Measurements from ENCODE around the gene MOXD1. TPM values are rescaled to one million over a fixed set of nuclear protein-coding genes. Genes with fewer than 3 reads are reported as not detected.
A peak's percentile ranks its signal among the peaks of the same experiment; 100 is the strongest.

The MOXD1 gene
- total and polyA plus RNA-seq, 7 experiments from 2014 or later = not detected

DNA sequence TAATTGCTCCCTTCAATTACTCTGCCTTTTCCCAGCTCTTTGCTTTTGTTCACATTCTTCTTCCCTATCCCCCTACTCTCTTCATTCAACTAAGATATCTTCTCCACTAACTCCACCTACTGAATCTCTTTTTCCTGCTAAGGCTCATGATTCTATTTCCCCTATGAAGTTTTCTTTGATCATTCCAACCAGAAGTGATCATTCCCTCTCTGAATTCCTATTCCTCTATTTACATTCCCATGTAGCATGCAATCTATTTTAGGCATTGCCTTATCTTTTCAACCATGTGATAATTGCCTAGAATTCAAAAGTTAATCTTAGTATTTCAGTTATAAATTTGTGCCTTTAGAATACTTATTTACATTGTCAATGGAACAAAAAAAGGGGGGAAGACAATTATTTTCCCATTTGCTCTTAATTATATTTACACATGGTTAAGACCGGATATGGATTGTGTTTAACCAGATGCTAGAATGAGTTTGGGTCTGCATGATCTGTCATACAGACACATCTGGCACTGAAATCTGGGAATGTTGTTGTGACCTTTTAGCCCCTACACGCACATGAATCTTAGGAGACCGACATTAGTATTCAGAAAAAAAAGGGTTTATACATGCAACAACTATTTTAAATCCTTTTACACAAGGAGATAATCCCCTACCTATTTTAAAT lies 20.8 kb downstream of the MOXD1 start:
- CTCF ChIA-PET = no interaction called here
- H3K4me3 Mint-ChIP-seq = no peak overlapping the region
- no peaks in the 10 kb centered on the region for H3K36me3 Mint-ChIP-seq
- no peaks in the 10 kb centered on the region for H3K4me1 Mint-ChIP-seq
- DNase-seq (no peak), ATAC-seq (no peak)
- no peak overlapping the region for H3K4me3 ChIP-seq (ENCODE audit: low read length)
- H3K27ac Mint-ChIP-seq = no peak overlapping the region
- H3K9me3 ChIP-seq (ENCODE audit: control insufficient read depth in 2 of 3, low read length in 3 of 3) = no peaks in the 10 kb centered on the region
- H3K27me3 Mint-ChIP-seq = peaks cover 27 to 40% (median 34%) of the 10 kb centered on the region in 5 donors
- POLR2A ChIA-PET = no interaction called here
- H3K4me1 ChIP-seq (ENCODE audit: control insufficient read depth in 2 of 2, insufficient read depth in 2 of 2, low read length in 2 of 2) = no peaks in the 10 kb centered on the region
- intact Hi-C loops (cut with micrococcal nuclease) = no loop called here
- no peaks in the 10 kb centered on the region for H3K36me3 ChIP-seq (ENCODE audit: control insufficient read depth in 2 of 3, insufficient read depth in 3 of 3, low read length in 3 of 3)
- H3K27me3 ChIP-seq (ENCODE audit: control insufficient read depth in 2 of 2, insufficient read depth in 2 of 2, low read length in 2 of 2) = no peaks in the 10 kb centered on the region
- peaks cover 0 to 5% (median 0%) of the 10 kb centered on the region in 11 donors for H3K9me3 Mint-ChIP-seq
- H3K27ac ChIP-seq (ENCODE audit: low read depth, low read length) = no peak overlapping the region

GRCh38 chr6:132369526-132369925 lies 31.7 kb downstream of the MOXD1 start:
- Histone ChIP-seq H3K4me1 (ENCODE audit: control insufficient read depth in 2 of 2, insufficient read depth in 2 of 2, low read length in 2 of 2) (no peaks in the 10 kb centered on the region), H3K36me3 (ENCODE audit: control insufficient read depth in 2 of 3, insufficient read depth in 3 of 3, low read length in 3 of 3) (no peaks in the 10 kb centered on the region), H3K27me3 (ENCODE audit: control insufficient read depth in 2 of 2, insufficient read depth in 2 of 2, low read length in 2 of 2) (no peaks in the 10 kb centered on the region), H3K4me3 (ENCODE audit: low read length) (no peak overlapping the region), H3K9me3 (ENCODE audit: control insufficient read depth in 2 of 3, low read length in 3 of 3) (no peaks in the 10 kb centered on the region), H3K27ac (ENCODE audit: low read depth, low read length) (no peak overlapping the region)
- Mint-ChIP-seq H3K27ac (no peak overlapping the region), H3K36me3 (no peaks in the 10 kb centered on the region), H3K27me3 (peaks cover 15 to 35% (median 25%) of the 10 kb centered on the region in 5 donors), H3K4me3 (no peak overlapping the region), H3K9me3 (peaks cover 0 to under 1% (median 0%) of the 10 kb centered on the region in 11 donors), H3K4me1 (peaks cover 0 to 6% (median 0%) of the 10 kb centered on the region in 7 donors)
- CTCF ChIA-PET = no interaction called here
- ATAC-seq (no peak), DNase-seq (no peak)
- intact Hi-C loops (cut with micrococcal nuclease) = no loop called here
- POLR2A ChIA-PET = no interaction called here

- no peaks in the 10 kb centered on the region for H3K9me3 Mint-ChIP-seq
- ChIA-PET CTCF (no interaction called here), POLR2A (no interaction called here)
- no peak overlapping the region for H3K4me3 ChIP-seq (ENCODE audit: low read length)
- H3K27me3 Mint-ChIP-seq = peaks cover 15 to 35% (median 25%) of the 10 kb centered on the region in 5 donors
- H3K4me1 Mint-ChIP-seq = peaks cover 0 to 6% (median 0%) of the 10 kb centered on the region in 7 donors
- H3K27me3 ChIP-seq (ENCODE audit: control insufficient read depth in 2 of 2, insufficient read depth in 2 of 2, low read length in 2 of 2) = no peaks in the 10 kb centered on the region
- no peak overlapping the region for H3K4me3 Mint-ChIP-seq
- no peak overlapping the region for H3K27ac ChIP-seq (ENCODE audit: low read depth, low read length)
- intact Hi-C loops (cut with micrococcal nuclease) = no loop called here
- H3K27ac Mint-ChIP-seq = peak overlapping the region in 1 of 9 donors; percentile 43
- H3K36me3 ChIP-seq (ENCODE audit: control insufficient read depth in 2 of 3, insufficient read depth in 3 of 3, low read length in 3 of 3) = no peaks in the 10 kb centered on the region
- H3K4me1 ChIP-seq (ENCODE audit: control insufficient read depth in 2 of 2, insufficient read depth in 2 of 2, low read length in 2 of 2) = no peaks in the 10 kb centered on the region
- no peaks in the 10 kb centered on the region for H3K9me3 ChIP-seq (ENCODE audit: control insufficient read depth in 2 of 3, low read length in 3 of 3)
- ATAC-seq = no peak
- DNase-seq = no peak
- no peaks in the 10 kb centered on the region for H3K36me3 Mint-ChIP-seq
These were observed 32.3 kb downstream of the MOXD1 start for GRCh38 chr6:132368916-132369481.

- intact Hi-C loops (cut with micrococcal nuclease) = no loop called here
- Histone ChIP-seq H3K27me3 (ENCODE audit: control insufficient read depth in 2 of 2, insufficient read depth in 2 of 2, low read length in 2 of 2) (no peaks in the 10 kb centered on the region), H3K4me3 (ENCODE audit: low read length) (no peak overlapping the region), H3K27ac (ENCODE audit: low read depth, low read length) (no peak overlapping the region), H3K36me3 (ENCODE audit: control insufficient read depth in 2 of 3, insufficient read depth in 3 of 3, low read length in 3 of 3) (no peaks in the 10 kb centered on the region), H3K4me1 (ENCODE audit: control insufficient read depth in 2 of 2, insufficient read depth in 2 of 2, low read length in 2 of 2) (no peaks in the 10 kb centered on the region), H3K9me3 (ENCODE audit: control insufficient read depth in 2 of 3, low read length in 3 of 3) (no peaks in the 10 kb centered on the region)
- peaks cover 0 to 11% (median 0%) of the 10 kb centered on the region in 7 donors for H3K4me1 Mint-ChIP-seq
- DNase-seq (no peak), ATAC-seq (no peak)
- ChIA-PET CTCF (no interaction called here), POLR2A (no interaction called here)
- peak overlapping the region in 1 of 10 donors; percentile 6 for H3K4me3 Mint-ChIP-seq
- H3K36me3 Mint-ChIP-seq = no peaks in the 10 kb centered on the region
- peak overlapping the region in 1 of 9 donors; percentile 58 for H3K27ac Mint-ChIP-seq
- H3K9me3 Mint-ChIP-seq = no peaks in the 10 kb centered on the region
- H3K27me3 Mint-ChIP-seq = peaks cover 13 to 43% (median 26%) of the 10 kb centered on the region in 5 donors
These were observed 35.9 kb downstream of the MOXD1 start for GRCh38 chr6:132365281-132365907.

GRCh38 chr6:132364306-132365074 lies 36.8 kb downstream of the MOXD1 start:
- Histone ChIP-seq H3K27ac (ENCODE audit: low read depth, low read length) (no peak overlapping the region), H3K4me1 (ENCODE audit: control insufficient read depth in 2 of 2, insufficient read depth in 2 of 2, low read length in 2 of 2) (no peaks in the 10 kb centered on the region), H3K4me3 (ENCODE audit: low read length) (no peak overlapping the region), H3K36me3 (ENCODE audit: control insufficient read depth in 2 of 3, insufficient read depth in 3 of 3, low read length in 3 of 3) (no peaks in the 10 kb centered on the region), H3K9me3 (ENCODE audit: control insufficient read depth in 2 of 3, low read length in 3 of 3) (no peaks in the 10 kb centered on the region), H3K27me3 (ENCODE audit: control insufficient read depth in 2 of 2, insufficient read depth in 2 of 2, low read length in 2 of 2) (no peaks in the 10 kb centered on the region)
- ATAC-seq (no peak), DNase-seq (no peak)
- H3K9me3 Mint-ChIP-seq = no peaks in the 10 kb centered on the region
- ChIA-PET CTCF (interaction anchor here (0.6 kb wide), 2 partner anchors 125 to 949 kb away, joined by 3 read pairs; no protein-coding TSS in a partner anchor), POLR2A (no interaction called here)
- H3K4me3 Mint-ChIP-seq = no peak overlapping the region
- intact Hi-C loops (cut with micrococcal nuclease) = no loop called here
- H3K27ac Mint-ChIP-seq = no peak overlapping the region
- peaks cover 15 to 44% (median 25%) of the 10 kb centered on the region in 5 donors for H3K27me3 Mint-ChIP-seq
- no peaks in the 10 kb centered on the region for H3K36me3 Mint-ChIP-seq
- H3K4me1 Mint-ChIP-seq = peaks cover 0 to 11% (median 0%) of the 10 kb centered on the region in 7 donors

GRCh38 chr6:132362442-132363185 lies 38.7 kb downstream of the MOXD1 start:
- H3K9me3 Mint-ChIP-seq = no peaks in the 10 kb centered on the region
- no peak overlapping the region for H3K27ac Mint-ChIP-seq
- H3K27me3 Mint-ChIP-seq = peaks cover 13 to 30% (median 17%) of the 10 kb centered on the region in 5 donors
- H3K36me3 ChIP-seq (ENCODE audit: control insufficient read depth in 2 of 3, insufficient read depth in 3 of 3, low read length in 3 of 3) = no peaks in the 10 kb centered on the region
- H3K36me3 Mint-ChIP-seq = peaks cover 0 to 2% (median 0%) of the 10 kb centered on the region in 5 donors
- POLR2A ChIA-PET = no interaction called here
- intact Hi-C loops (cut with micrococcal nuclease) = no loop called here
- no peaks in the 10 kb centered on the region for H3K9me3 ChIP-seq (ENCODE audit: control insufficient read depth in 2 of 3, low read length in 3 of 3)
- peaks cover 0 to 11% (median 0%) of the 10 kb centered on the region in 7 donors for H3K4me1 Mint-ChIP-seq
- no peaks in the 10 kb centered on the region for H3K4me1 ChIP-seq (ENCODE audit: control insufficient read depth in 2 of 2, insufficient read depth in 2 of 2, low read length in 2 of 2)
- CTCF ChIA-PET = no interaction called here
- DNase-seq (no peak), ATAC-seq (no peak)
- no peak overlapping the region for H3K27ac ChIP-seq (ENCODE audit: low read depth, low read length)
- H3K4me3 ChIP-seq (ENCODE audit: low read length) = no peak overlapping the region
- H3K27me3 ChIP-seq (ENCODE audit: control insufficient read depth in 2 of 2, insufficient read depth in 2 of 2, low read length in 2 of 2) = no peaks in the 10 kb centered on the region
- no peak overlapping the region for H3K4me3 Mint-ChIP-seq

All from naive thymus-derived CD4-positive, alpha-beta T cell (primary cell).